Activated T-helper 17 cell treated with anti-CD3 and anti-CD28 coated beads, Interleukin-2, amount 50 U/mL, for 72 hours (primary cell): ENCODE results near the gene ADAMTS5. TPM values are rescaled to one million over a fixed set of nuclear protein-coding genes. Genes with fewer than 3 reads are reported as not detected.

Experiments
- ATAC-seq: fragments of 150-1000 bp; cut with Tn5 transposase; replicated peaks from 2 replicates; pipeline ENCODE4 v1.10.0; 2021; ENCODE audit warnings: mild to moderate bottlenecking, moderate library complexity
- H3K27ac Mint-ChIP-seq: one replicate; pipeline ENCODE4 v1.8.0; 2022; ENCODE audit warnings: mixed read lengths
- H3K27me3 Mint-ChIP-seq: one replicate; pipeline ENCODE4 v1.8.0; 2022; ENCODE audit warnings: mixed read lengths
- H3K36me3 Mint-ChIP-seq: one replicate; pipeline ENCODE4 v1.8.0; 2022; ENCODE audit warnings: low read depth, mild to moderate bottlenecking, mixed read lengths
- H3K4me1 Mint-ChIP-seq: one replicate; pipeline ENCODE4 v1.8.0; 2022; ENCODE audit warnings: mixed read lengths
- H3K4me3 Mint-ChIP-seq: one replicate; pipeline ENCODE4 v1.8.0; 2022; ENCODE audit warnings: mild to moderate bottlenecking, mixed read lengths
- H3K9me3 Mint-ChIP-seq: one replicate; pipeline ENCODE4 v1.8.0; 2022; ENCODE audit warnings: mixed read lengths
- total RNA-seq, 2 donors: library from RNA; stranded (reverse); gene quantifications; one replicate each; pipeline ENCODE4 v1.2.3, GENCODE V29; 2022

Gene ADAMTS5
- total RNA-seq = not detected

DNA sequence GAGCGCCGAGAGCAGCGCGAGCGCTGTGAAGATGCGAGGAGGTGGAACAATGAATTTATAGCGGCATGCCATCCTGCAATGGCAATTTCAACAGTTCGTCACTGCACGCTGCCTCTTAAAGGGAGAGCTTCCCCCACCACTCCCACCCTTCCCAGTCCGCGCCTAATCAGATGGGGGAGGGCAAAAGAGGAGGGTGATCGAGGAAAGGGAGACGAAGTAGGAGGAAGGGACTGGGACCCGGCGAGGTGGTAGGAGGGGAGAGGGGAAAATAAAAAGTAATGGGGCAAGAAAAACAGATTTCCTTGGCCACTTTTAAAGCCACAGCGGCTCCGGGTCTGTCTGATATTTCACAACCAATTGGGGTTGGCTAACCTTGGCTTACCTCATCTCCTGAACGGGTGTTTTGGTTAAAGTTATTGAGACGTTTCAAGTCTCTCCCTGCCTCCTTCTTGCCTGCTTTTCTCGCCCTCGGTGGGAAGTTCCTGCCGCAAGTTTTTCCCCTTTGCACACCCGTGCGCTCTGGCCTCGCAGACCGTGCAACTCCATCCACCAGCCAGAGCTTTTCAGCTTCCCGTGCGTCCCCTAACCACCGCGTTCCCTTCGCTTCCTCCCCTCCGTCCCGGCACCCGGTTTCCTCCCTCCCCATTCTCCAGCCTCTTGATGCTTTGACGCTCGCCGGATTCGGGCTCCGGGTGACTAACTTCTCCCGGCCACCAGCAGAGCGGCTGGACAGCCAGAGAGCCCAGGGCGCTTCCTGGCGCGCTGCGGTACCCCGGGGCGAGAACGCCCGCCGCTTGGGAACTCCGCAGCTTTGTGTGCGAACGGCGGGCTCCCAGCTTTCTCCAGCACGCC, at the start of gene ADAMTS5:
Gene ADAMTS5, minus strand, starts transcription at position 27 of the 852 bp plus-strand sequence. CDS start 697 bp downstream, outside the sequence.
- Mint-ChIP-seq H3K27ac (no peak within 1 kb of the TSS), H3K36me3 (no peaks in the 10 kb centered on the region), H3K4me1 (no peaks in the 10 kb centered on the region), H3K27me3 (peaks cover 34% of the 10 kb centered on the region), H3K9me3 (no peaks in the 10 kb centered on the region), H3K4me3 (no peak within 1 kb of the TSS)
- ATAC-seq = no peak

DNA sequence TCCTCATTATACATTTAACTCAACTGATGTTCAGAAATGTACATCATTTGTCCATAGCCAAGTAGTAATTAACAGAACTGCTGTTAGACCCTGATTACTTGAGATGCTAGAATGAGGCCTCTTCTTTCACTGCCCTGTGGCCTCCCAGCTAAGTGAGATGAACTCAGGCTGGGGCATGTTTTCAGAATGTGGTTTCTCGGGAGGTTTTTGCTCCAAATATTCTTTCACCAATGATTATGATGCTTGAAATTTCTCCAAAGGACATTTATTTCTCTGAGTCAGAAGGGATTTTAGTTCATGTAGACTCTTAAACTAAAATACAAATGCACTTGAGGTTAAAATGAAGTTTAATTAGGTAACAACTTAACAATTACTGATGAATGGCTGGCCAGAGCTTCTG, 34.6 kb upstream of the ADAMTS5 start:
- no peak for ATAC-seq
- Mint-ChIP-seq H3K4me3 (no peak overlapping the region), H3K4me1 (no peaks in the 10 kb centered on the region), H3K27me3 (no peaks in the 10 kb centered on the region), H3K36me3 (no peaks in the 10 kb centered on the region), H3K27ac (no peak overlapping the region), H3K9me3 (no peaks in the 10 kb centered on the region)

DNA sequence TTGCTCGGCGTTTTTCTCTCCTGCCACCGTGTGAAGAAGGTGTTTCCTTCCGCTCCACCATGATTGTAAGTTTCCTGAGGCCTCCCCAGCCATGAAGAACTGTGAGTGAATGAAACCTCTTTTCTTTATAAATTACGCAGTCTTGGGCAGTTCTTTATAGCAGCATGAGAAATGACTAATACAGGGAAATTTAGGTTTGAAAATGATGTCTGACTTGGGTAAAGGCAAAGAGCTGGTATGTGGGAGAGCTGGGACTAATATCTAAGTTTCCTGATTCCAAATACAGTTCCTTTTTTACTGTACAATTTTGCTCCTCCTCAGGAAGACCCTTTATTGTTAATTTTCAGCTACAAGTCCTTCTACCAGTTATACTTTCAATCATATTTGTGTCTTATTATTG, 16.7 kb upstream of the ADAMTS5 start:
- Mint-ChIP-seq H3K27me3 (no peaks in the 10 kb centered on the region), H3K9me3 (no peaks in the 10 kb centered on the region), H3K4me1 (no peaks in the 10 kb centered on the region), H3K27ac (no peak overlapping the region), H3K36me3 (no peaks in the 10 kb centered on the region), H3K4me3 (no peak overlapping the region)
- ATAC-seq = no peak

DNA sequence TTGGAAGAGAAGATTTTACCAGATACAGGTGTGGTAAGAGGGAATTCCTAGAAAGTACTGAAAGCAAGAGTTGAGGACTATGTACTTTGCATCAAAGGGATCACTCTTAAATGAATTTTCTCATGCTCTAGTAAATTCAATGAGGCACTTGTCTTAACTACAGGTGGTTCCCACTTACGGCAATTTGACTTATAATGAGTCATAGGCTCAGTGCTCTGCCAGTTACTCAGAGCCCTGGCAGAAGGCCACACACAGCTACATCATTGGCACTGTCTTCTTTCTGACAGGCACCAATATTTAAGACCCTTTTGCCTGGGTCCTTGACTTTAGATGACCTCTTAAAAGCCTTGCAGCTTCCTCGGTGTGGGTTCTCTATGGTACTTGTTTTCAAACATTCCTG, 15.9 kb upstream of the ADAMTS5 start:
- no peak for ATAC-seq
- Mint-ChIP-seq H3K36me3 (no peaks in the 10 kb centered on the region), H3K27ac (no peak overlapping the region), H3K4me1 (no peaks in the 10 kb centered on the region), H3K27me3 (no peaks in the 10 kb centered on the region), H3K9me3 (no peaks in the 10 kb centered on the region), H3K4me3 (no peak overlapping the region)

DNA sequence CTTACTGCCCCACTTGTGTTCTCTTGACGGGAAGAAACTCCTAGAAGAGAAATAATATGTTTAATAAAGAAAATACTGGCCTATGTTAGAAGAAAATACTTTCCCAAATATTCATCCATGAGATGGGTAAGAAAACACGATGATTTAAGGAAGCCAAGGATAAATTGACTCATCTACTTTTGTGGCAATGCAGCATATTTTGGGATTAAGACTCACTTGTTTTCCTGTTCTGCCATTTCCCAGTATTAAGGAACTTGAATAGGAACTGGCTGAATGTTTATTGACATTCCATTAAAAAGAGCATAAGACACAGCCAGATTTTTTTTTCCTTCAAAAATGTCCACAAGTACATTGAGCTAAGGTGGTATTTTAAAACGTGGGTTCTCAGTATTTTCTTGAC, 10.9 kb upstream of the ADAMTS5 start:
- no peak overlapping the region for H3K4me3 Mint-ChIP-seq
- H3K36me3 Mint-ChIP-seq = no peaks in the 10 kb centered on the region
- H3K27ac Mint-ChIP-seq = no peak overlapping the region
- no peak for ATAC-seq
- H3K9me3 Mint-ChIP-seq = no peaks in the 10 kb centered on the region
- no peaks in the 10 kb centered on the region for H3K4me1 Mint-ChIP-seq
- H3K27me3 Mint-ChIP-seq = peaks cover 5% of the 10 kb centered on the region

DNA sequence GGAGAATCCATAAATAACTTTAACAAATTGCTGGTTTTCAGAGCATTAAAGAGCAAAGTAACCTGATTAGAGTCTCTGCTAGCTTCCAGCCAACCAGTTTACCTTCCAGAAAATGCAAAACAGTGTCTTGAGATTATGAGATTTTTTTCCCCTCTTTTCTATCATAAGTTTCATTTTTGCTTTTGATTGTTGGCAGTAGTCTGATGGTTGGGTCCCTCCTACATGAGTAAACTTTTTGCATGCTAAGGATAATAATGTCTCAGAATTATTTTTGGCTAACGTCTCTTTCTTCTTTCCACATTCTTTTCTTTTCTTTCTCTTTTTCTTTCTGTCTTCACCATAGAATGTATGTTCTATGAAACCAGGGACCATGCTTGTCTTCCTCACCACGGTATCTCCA, 6.3 kb upstream of the ADAMTS5 start:
- H3K4me3 Mint-ChIP-seq = no peak overlapping the region
- H3K27ac Mint-ChIP-seq = no peak overlapping the region
- no peak for ATAC-seq
- peaks cover 16% of the 10 kb centered on the region for H3K27me3 Mint-ChIP-seq
- H3K9me3 Mint-ChIP-seq = no peaks in the 10 kb centered on the region
- H3K4me1 Mint-ChIP-seq = no peaks in the 10 kb centered on the region
- no peaks in the 10 kb centered on the region for H3K36me3 Mint-ChIP-seq

DNA sequence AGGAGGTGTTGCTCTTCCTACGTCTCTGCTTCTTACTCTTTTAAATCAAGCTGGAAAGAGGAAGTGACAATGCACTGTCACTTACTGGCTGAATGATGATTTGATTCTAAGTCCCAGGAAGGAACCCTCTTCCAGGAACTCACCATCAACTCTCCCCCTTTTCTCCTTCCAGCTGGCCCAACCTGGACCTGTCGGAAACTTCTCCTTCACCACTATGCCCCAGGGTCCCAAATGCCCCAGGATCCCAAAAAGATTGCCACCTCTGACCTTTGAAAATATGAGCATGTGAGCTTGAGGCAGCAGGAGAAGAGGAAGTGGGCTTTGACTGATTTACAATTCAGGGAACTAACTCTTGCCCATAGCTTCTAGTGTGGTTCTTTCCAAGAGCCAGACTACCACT, 5.3 kb upstream of the ADAMTS5 start:
- H3K27me3 Mint-ChIP-seq = peaks cover 25% of the 10 kb centered on the region
- no peaks in the 10 kb centered on the region for H3K4me1 Mint-ChIP-seq
- H3K36me3 Mint-ChIP-seq = no peaks in the 10 kb centered on the region
- no peak for ATAC-seq
- no peaks in the 10 kb centered on the region for H3K9me3 Mint-ChIP-seq
- H3K4me3 Mint-ChIP-seq = no peak overlapping the region
- no peak overlapping the region for H3K27ac Mint-ChIP-seq

DNA sequence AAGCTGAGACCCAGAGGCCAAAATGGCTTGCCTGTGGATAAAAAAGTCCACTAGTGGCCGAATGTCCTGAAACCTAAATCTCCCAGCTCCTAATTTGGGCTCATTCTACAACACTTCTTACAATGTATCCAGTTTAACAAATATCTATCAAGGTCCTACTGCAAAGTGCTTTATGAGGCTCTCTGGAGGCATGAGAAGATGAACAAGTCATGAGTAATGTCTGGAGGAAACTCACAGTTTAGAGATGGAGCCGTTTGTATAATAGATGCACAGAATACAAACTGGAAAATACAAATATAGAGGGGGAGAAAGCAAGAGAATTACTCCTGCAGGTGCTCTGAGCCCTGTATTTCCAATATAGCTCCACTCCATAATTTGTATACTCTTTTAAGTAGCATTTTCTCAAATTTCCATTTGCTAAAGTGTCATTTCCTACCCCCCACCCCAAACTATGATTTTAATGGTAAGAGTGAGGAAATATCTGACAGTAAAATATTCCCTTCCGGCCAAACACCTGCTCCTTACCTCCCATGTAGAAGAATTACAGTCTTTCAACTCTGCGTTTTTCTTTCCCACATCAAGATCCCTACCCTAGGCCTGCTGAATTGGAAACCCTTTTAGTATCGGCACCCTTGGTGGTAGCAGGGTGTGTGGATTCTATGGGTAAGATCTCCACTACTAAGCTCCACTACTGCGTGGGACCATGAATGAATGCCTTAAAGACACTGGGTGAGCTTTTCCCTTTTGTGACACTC, 3.3 kb upstream of the ADAMTS5 start:
- no peaks in the 10 kb centered on the region for H3K4me1 Mint-ChIP-seq
- no peak overlapping the region for H3K4me3 Mint-ChIP-seq

DNA sequence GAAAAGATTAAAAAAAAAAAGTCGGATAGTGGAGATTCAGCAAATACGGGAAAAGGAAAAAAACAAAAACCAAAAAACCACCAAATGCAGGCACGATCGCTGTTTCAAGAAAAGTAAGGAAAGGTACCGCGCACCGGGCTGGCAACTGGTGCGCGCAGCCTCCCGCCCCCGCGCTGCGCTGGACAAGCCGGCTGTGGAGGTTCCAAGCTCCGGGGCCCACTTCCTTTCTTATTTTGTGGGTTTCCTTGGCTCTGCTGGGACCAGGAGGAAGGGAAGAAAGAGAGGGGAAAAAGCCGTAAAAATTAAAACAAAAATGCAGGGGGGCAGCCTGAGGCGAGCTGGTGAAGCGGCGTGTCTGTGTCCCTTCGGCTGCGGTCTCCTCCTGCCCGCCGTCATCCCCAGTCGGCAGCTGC, 233 bp downstream of the ADAMTS5 start:
- peaks cover 38% of the 10 kb centered on the region for H3K27me3 Mint-ChIP-seq
- no peaks in the 10 kb centered on the region for H3K4me1 Mint-ChIP-seq
- H3K9me3 Mint-ChIP-seq = no peaks in the 10 kb centered on the region
- H3K4me3 Mint-ChIP-seq = no peak overlapping the region
- H3K27ac Mint-ChIP-seq = no peak overlapping the region
- no peaks in the 10 kb centered on the region for H3K36me3 Mint-ChIP-seq
- no peak for ATAC-seq

More for the DNA sequence above, 3.3 kb upstream of the ADAMTS5 start:
- Mint-ChIP-seq H3K9me3 (no peaks in the 10 kb centered on the region), H3K27me3 (peaks cover 32% of the 10 kb centered on the region), H3K27ac (no peak overlapping the region), H3K36me3 (no peaks in the 10 kb centered on the region)
- no peak for ATAC-seq

DNA sequence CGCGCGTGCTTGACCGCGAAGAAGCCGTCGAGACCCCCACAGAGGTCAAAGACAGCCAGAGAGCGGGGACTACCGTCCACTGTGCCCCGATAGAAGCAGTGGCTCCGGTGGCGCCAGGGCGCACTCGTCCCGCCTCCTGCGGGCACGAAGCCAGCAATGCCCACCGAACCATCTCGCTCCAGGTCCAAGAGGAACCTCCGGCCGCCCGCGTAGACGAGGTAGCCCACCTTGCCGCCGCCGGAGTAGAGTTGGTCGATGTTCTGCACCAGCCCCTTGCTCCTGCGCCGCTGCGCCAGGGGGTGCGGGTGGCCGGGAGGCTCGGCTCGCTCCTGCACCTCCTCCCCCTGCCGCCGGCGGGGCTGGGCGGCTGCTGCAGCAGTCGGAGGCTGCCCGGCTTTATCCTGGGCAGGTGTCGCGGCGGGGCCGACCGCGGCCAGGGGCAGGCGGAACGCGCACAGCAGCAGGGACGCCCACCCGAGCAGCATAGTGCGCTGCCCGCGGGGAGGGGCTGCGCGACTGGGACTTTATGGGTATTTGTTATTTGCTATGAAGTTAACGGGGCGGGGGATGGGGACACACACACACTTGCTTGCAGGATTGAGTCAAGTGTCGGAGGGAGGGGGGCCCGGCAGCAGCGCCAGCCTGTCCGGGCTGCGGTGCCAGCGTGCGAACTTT, 844 bp downstream of the ADAMTS5 start:
- Mint-ChIP-seq H3K27me3 (peaks cover 39% of the 10 kb centered on the region), H3K27ac (no peak overlapping the region), H3K9me3 (no peaks in the 10 kb centered on the region), H3K4me3 (no peak overlapping the region), H3K36me3 (no peaks in the 10 kb centered on the region), H3K4me1 (no peaks in the 10 kb centered on the region)
- ATAC-seq = no peak

DNA sequence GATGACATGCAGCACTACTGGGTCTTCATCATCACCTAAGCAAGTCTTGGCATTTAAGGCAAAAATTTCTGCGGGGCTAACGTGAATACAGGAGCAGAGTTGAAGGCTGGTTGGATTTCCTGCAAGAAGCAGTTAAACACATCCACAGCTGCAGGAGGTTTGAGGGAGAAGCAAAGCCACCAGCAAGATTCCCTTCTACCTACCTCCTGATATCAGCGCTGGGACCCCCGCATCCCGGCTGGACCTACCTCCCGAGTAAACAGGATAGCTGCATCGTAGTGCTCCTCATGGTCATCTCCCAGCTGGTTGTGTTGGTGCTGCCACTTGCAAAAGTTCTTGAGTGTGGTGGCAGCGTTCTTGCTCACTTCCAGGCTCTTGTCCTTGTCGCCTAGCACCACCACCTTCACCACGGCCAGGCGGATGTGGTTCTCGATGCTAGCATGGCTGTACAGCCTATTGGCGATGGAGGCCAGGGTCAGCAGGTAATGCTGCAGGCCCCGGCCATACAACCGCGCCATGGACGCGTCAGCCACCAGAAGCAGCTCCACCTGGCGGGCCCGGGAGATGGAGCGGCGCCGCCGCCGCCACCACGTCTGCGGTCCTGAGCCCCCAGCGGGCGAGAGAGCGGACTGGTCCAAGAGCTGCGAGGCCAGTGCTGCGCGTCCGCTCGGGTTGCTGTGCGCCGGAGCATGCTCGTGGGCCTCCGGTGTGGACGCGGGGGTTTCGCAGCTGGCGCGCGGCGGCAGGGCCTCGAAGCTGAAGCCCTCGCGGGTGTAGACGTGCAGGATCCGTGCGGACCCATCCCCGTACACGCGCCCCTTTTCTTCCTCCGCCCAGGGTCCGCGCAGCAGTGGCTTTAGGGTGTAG, 1.6 kb downstream of the ADAMTS5 start:
- Mint-ChIP-seq H3K27me3 (peaks cover 31% of the 10 kb centered on the region), H3K4me3 (no peak overlapping the region), H3K4me1 (no peaks in the 10 kb centered on the region), H3K36me3 (no peaks in the 10 kb centered on the region), H3K27ac (no peak overlapping the region), H3K9me3 (no peaks in the 10 kb centered on the region)
- no peak for ATAC-seq

DNA sequence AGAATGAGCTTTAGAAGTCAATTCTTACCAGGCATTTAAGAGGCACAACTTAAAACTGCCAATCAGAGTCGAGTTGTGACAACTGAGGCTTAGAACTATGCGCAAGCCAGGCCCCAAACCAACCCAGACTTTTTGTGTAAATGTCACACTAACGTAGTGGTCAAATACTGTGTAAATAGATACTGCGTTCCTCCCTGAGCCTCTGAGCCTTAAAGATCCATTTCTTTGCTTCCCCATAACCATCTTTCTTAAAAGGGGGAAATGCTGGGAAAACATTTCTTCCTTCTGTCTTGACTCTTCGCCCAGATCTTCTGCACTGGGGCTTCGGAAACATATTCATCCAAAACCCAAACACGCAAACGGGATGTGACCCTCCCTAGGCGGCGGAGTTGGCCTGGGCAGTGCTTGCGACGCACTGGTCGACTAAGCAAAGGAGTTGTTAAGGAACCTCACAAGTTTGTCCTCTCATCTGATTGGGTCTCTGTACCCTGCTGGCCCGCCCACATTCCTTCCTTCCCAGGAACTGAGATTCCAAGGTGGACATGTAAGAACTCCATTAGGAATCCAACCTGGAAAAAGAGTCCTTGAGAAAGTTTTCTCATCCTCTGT, 2.6 kb downstream of the ADAMTS5 start:
- no peak for ATAC-seq
- no peaks in the 10 kb centered on the region for H3K36me3 Mint-ChIP-seq

DNA sequence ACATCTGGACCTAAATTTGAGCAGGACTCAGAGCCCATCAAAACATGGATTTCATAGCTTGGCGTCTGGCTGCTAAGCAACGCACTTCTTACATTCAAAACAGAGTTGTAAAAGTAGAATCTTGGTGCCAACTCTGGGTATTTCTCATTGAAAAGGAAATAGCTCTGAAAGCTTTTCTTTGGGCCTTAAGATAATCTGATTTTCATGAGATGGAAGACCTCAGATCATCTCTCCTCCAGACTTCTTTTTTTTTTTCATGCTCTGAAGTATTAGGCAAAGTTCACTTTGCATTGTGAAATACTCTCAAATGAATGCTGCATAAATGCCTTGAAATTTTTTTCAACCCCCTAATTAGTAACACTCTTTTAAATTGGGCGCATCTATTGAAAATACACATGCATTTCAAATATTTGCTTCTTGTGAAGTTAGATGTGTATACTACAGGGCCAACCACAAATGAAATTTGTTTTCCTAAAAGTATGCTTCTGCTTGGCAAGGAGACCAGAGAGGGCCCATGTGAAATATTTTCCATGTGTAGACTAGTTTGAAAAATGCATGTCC, 4.2 kb downstream of the ADAMTS5 start:
- ATAC-seq = no peak
- H3K27me3 Mint-ChIP-seq = peaks cover 24% of the 10 kb centered on the region

More for the DNA sequence above, 2.6 kb downstream of the ADAMTS5 start:
- H3K27ac Mint-ChIP-seq = no peak overlapping the region
- H3K9me3 Mint-ChIP-seq = no peaks in the 10 kb centered on the region
- no peaks in the 10 kb centered on the region for H3K4me1 Mint-ChIP-seq
- no peak overlapping the region for H3K4me3 Mint-ChIP-seq
- H3K27me3 Mint-ChIP-seq = peaks cover 28% of the 10 kb centered on the region

More for the DNA sequence above, 4.2 kb downstream of the ADAMTS5 start:
- H3K9me3 Mint-ChIP-seq = no peaks in the 10 kb centered on the region
- no peaks in the 10 kb centered on the region for H3K36me3 Mint-ChIP-seq
- H3K4me3 Mint-ChIP-seq = no peak overlapping the region
- no peaks in the 10 kb centered on the region for H3K4me1 Mint-ChIP-seq
- no peak overlapping the region for H3K27ac Mint-ChIP-seq
